Mucosa of stomach (tissue), 1 donor: ENCODE measurements around the gene PRKG1.
"Not testable (repeated sequence)": the region's sequence is repeated elsewhere in the genome, so short reads cannot be mapped to it uniquely, and the experiment has no call there.

Experiments
- H3K27me3 ChIP-seq: one replicate; pipeline ENCODE4 v1.7.0; 2013; ENCODE audit warnings: mild to moderate bottlenecking, low read length; ENCODE audit not compliant: control insufficient read depth, insufficient read depth
- H3K36me3 ChIP-seq: one replicate; pipeline ENCODE4 v1.7.0; 2013; ENCODE audit warnings: low read length; ENCODE audit not compliant: control insufficient read depth, insufficient read depth
- H3K4me1 ChIP-seq: one replicate; pipeline ENCODE4 v1.7.0; 2013; ENCODE audit warnings: mild to moderate bottlenecking, low read length; ENCODE audit not compliant: control insufficient read depth, insufficient read depth
- H3K4me3 ChIP-seq: one replicate; pipeline ENCODE4 v1.7.0; 2013; ENCODE audit warnings: low read length
- H3K9ac ChIP-seq: one replicate; pipeline ENCODE4 v1.7.0; 2013; ENCODE audit warnings: mild to moderate bottlenecking, low read length, moderate library complexity
- H3K9me3 ChIP-seq: one replicate; pipeline ENCODE4 v1.7.0; 2013; ENCODE audit warnings: mild to moderate bottlenecking, low read length, moderate library complexity; ENCODE audit not compliant: control insufficient read depth
- donor health status: Pancreatic carcinoma.

The PRKG1 gene

GRCh38 chr10:51272099-51272498 is 197.8 kb downstream of the PRKG1 start:
- not testable (repeated sequence) for H3K27me3 ChIP-seq, H3K4me3 ChIP-seq, H3K36me3 ChIP-seq, H3K9me3 ChIP-seq, H3K9ac ChIP-seq, H3K4me1 ChIP-seq

GRCh38 chr10:51272555-51272954 is 198.3 kb downstream of the PRKG1 start:
- H3K27me3 ChIP-seq = no peaks in the 10 kb centered on the region
- no peak overlapping the region for H3K4me3 ChIP-seq
- no peaks in the 10 kb centered on the region for H3K4me1 ChIP-seq
- no peaks in the 10 kb centered on the region for H3K36me3 ChIP-seq
- H3K9me3 ChIP-seq = no peaks in the 10 kb centered on the region
- no peak overlapping the region for H3K9ac ChIP-seq

- Histone ChIP-seq H3K9ac (no peak overlapping the region), H3K4me1 (no peaks in the 10 kb centered on the region), H3K9me3 (no peaks in the 10 kb centered on the region), H3K36me3 (no peaks in the 10 kb centered on the region), H3K27me3 (no peaks in the 10 kb centered on the region), H3K4me3 (no peak overlapping the region)
Measured at GRCh38 chr10:51273574-51273973, 199.3 kb downstream of the PRKG1 start.

GRCh38 chr10:51276097-51276496 is 201.8 kb downstream of the PRKG1 start:
- not testable (repeated sequence) for H3K27me3 ChIP-seq, H3K4me3 ChIP-seq

GRCh38 chr10:51281387-51281786 is 207.1 kb downstream of the PRKG1 start:
- H3K4me3 ChIP-seq, H3K27me3 ChIP-seq, H3K9me3 ChIP-seq, H3K9ac ChIP-seq, H3K4me1 ChIP-seq, H3K36me3 ChIP-seq: not testable (repeated sequence)

More at GRCh38 chr10:51276097-51276496, 201.8 kb downstream of the PRKG1 start:
- not testable (repeated sequence) for H3K4me1 ChIP-seq, H3K9ac ChIP-seq, H3K9me3 ChIP-seq, H3K36me3 ChIP-seq

GRCh38 chr10:51285601-51286000 is 211.3 kb downstream of the PRKG1 start:
- Histone ChIP-seq H3K9me3 (no peaks in the 10 kb centered on the region), H3K4me1 (no peaks in the 10 kb centered on the region), H3K36me3 (no peaks in the 10 kb centered on the region), H3K4me3 (no peak overlapping the region), H3K27me3 (no peaks in the 10 kb centered on the region), H3K9ac (no peak overlapping the region)

GRCh38 chr10:51288511-51288910 is 214.2 kb downstream of the PRKG1 start:
- H3K27me3 ChIP-seq = no peaks in the 10 kb centered on the region
- H3K9ac ChIP-seq = no peak overlapping the region
- H3K4me3 ChIP-seq = no peak overlapping the region
- no peaks in the 10 kb centered on the region for H3K36me3 ChIP-seq
- H3K9me3 ChIP-seq = no peaks in the 10 kb centered on the region
- no peaks in the 10 kb centered on the region for H3K4me1 ChIP-seq

GRCh38 chr10:51289519-51289918 is 215.2 kb downstream of the PRKG1 start:
- no peaks in the 10 kb centered on the region for H3K9me3 ChIP-seq
- H3K4me3 ChIP-seq = no peak overlapping the region
- no peaks in the 10 kb centered on the region for H3K36me3 ChIP-seq
- no peak overlapping the region for H3K9ac ChIP-seq
- H3K27me3 ChIP-seq = no peaks in the 10 kb centered on the region
- no peaks in the 10 kb centered on the region for H3K4me1 ChIP-seq

GRCh38 chr10:51291961-51292360 is 217.7 kb downstream of the PRKG1 start:
- no peaks in the 10 kb centered on the region for H3K9me3 ChIP-seq
- no peaks in the 10 kb centered on the region for H3K36me3 ChIP-seq
- no peak overlapping the region for H3K9ac ChIP-seq
- H3K4me3 ChIP-seq = no peak overlapping the region
- H3K27me3 ChIP-seq = no peaks in the 10 kb centered on the region
- no peaks in the 10 kb centered on the region for H3K4me1 ChIP-seq

- Histone ChIP-seq H3K4me3 (no peak overlapping the region), H3K27me3 (no peaks in the 10 kb centered on the region), H3K9me3 (no peaks in the 10 kb centered on the region), H3K9ac (no peak overlapping the region), H3K36me3 (no peaks in the 10 kb centered on the region), H3K4me1 (no peaks in the 10 kb centered on the region)
Measured at GRCh38 chr10:51297438-51297837, 223.2 kb downstream of the PRKG1 start.

GRCh38 chr10:51300617-51301304 is 226.5 kb downstream of the PRKG1 start:
- Histone ChIP-seq H3K4me3 (no peak overlapping the region), H3K4me1 (no peaks in the 10 kb centered on the region), H3K9me3 (no peaks in the 10 kb centered on the region), H3K27me3 (no peaks in the 10 kb centered on the region), H3K9ac (no peak overlapping the region), H3K36me3 (no peaks in the 10 kb centered on the region)

- Histone ChIP-seq H3K9me3 (no peaks in the 10 kb centered on the region), H3K36me3 (no peaks in the 10 kb centered on the region), H3K9ac (no peak overlapping the region), H3K27me3 (no peaks in the 10 kb centered on the region), H3K4me1 (no peaks in the 10 kb centered on the region), H3K4me3 (no peak overlapping the region)
Measured at GRCh38 chr10:51301644-51302043, 227.4 kb downstream of the PRKG1 start.

GRCh38 chr10:51302316-51302715 is 228.0 kb downstream of the PRKG1 start:
- Histone ChIP-seq H3K4me1 (no peaks in the 10 kb centered on the region), H3K27me3 (no peaks in the 10 kb centered on the region), H3K9ac (no peak overlapping the region), H3K9me3 (no peaks in the 10 kb centered on the region), H3K4me3 (no peak overlapping the region), H3K36me3 (no peaks in the 10 kb centered on the region)
